Activated naive CD8-positive, alpha-beta T cell (primary cell): Measurements from ENCODE around the gene ERN2.
"Not testable (repeated sequence)": the region's sequence is repeated elsewhere in the genome, so short reads cannot be mapped to it uniquely, and the experiment has no call there.

Source experiments
- H3K27ac Mint-ChIP-seq: one replicate; pipeline ENCODE4 v1.8.0; 2021; ENCODE audit warnings: mixed read lengths
- H3K27me3 Mint-ChIP-seq: one replicate; pipeline ENCODE4 v1.8.0; 2021; ENCODE audit warnings: mixed read lengths
- H3K36me3 Mint-ChIP-seq: one replicate; pipeline ENCODE4 v1.8.0; 2021; ENCODE audit warnings: mixed read lengths
- H3K4me1 Mint-ChIP-seq: one replicate; pipeline ENCODE4 v1.8.0; 2021; ENCODE audit warnings: low read depth, mixed read lengths
- H3K4me3 Mint-ChIP-seq: one replicate; pipeline ENCODE4 v1.8.0; 2021; ENCODE audit warnings: mild to moderate bottlenecking, mixed read lengths
- H3K9me3 Mint-ChIP-seq: one replicate; pipeline ENCODE4 v1.8.0; 2021; ENCODE audit warnings: low read depth, mixed read lengths

ERN2 gene

GRCh38 chr16:23712976-23713375, at the start of gene ERN2:
Gene ERN2 (minus strand): TSS chr16:23713222. CDS start chr16:23713187, 35 bp downstream.
- H3K27ac Mint-ChIP-seq = no peak within 1 kb of the TSS
- H3K4me1 Mint-ChIP-seq = no peaks in the 10 kb centered on the region
- H3K9me3 Mint-ChIP-seq = peaks cover 14% of the 10 kb centered on the region
- peaks cover 2% of the 10 kb centered on the region for H3K36me3 Mint-ChIP-seq
- H3K27me3 Mint-ChIP-seq = peaks cover 33% of the 10 kb centered on the region
- H3K4me3 Mint-ChIP-seq = no peak within 1 kb of the TSS

- H3K27me3 Mint-ChIP-seq = peaks cover 26% of the 10 kb centered on the region
- no peak overlapping the region for H3K4me3 Mint-ChIP-seq
- H3K4me1 Mint-ChIP-seq = no peaks in the 10 kb centered on the region
- H3K9me3 Mint-ChIP-seq = no peaks in the 10 kb centered on the region
- H3K36me3 Mint-ChIP-seq = no peaks in the 10 kb centered on the region
- H3K27ac Mint-ChIP-seq = no peak overlapping the region
Observed at GRCh38 chr16:23757937-23758619, 45.1 kb upstream of the ERN2 start.

GRCh38 chr16:23757116-23757515, 44.1 kb upstream of the ERN2 start:
- H3K4me1 Mint-ChIP-seq = no peaks in the 10 kb centered on the region
- no peaks in the 10 kb centered on the region for H3K36me3 Mint-ChIP-seq
- peaks cover 24% of the 10 kb centered on the region for H3K27me3 Mint-ChIP-seq
- H3K27ac Mint-ChIP-seq = no peak overlapping the region
- H3K4me3 Mint-ChIP-seq = no peak overlapping the region
- H3K9me3 Mint-ChIP-seq = no peaks in the 10 kb centered on the region

GRCh38 chr16:23755484-23755809, 42.4 kb upstream of the ERN2 start:
- Mint-ChIP-seq H3K27ac (no peak overlapping the region), H3K27me3 (peaks cover 24% of the 10 kb centered on the region), H3K4me3 (peak overlapping the region; percentile 6), H3K36me3 (no peaks in the 10 kb centered on the region), H3K4me1 (no peaks in the 10 kb centered on the region), H3K9me3 (no peaks in the 10 kb centered on the region)

- no peaks in the 10 kb centered on the region for H3K4me1 Mint-ChIP-seq
- peak within 1 kb of the TSS; percentile 6 for H3K4me3 Mint-ChIP-seq
- no peak within 1 kb of the TSS for H3K27ac Mint-ChIP-seq
- H3K27me3 Mint-ChIP-seq = peaks cover 22% of the 10 kb centered on the region
- H3K9me3 Mint-ChIP-seq = no peaks in the 10 kb centered on the region
- no peaks in the 10 kb centered on the region for H3K36me3 Mint-ChIP-seq
Observed at GRCh38 chr16:23754594-23755483, 41.8 kb upstream of the ERN2 start, which contains the start of gene CHP2. Gene CHP2 (plus strand): TSS chr16:23755026. CDS start chr16:23755050, 24 bp downstream.

GRCh38 chr16:23753908-23754593, 41.0 kb upstream of the ERN2 start:
- no peak overlapping the region for H3K4me3 Mint-ChIP-seq

GRCh38 chr16:23751053-23751452, 38.0 kb upstream of the ERN2 start:
- H3K4me1 Mint-ChIP-seq, H3K27ac Mint-ChIP-seq, H3K9me3 Mint-ChIP-seq, H3K4me3 Mint-ChIP-seq, H3K36me3 Mint-ChIP-seq: not testable (repeated sequence)
- peaks cover 12% of the 10 kb centered on the region for H3K27me3 Mint-ChIP-seq

More at GRCh38 chr16:23753908-23754593, 41.0 kb upstream of the ERN2 start:
- Mint-ChIP-seq H3K36me3 (no peaks in the 10 kb centered on the region), H3K27me3 (peaks cover 20% of the 10 kb centered on the region), H3K9me3 (no peaks in the 10 kb centered on the region), H3K27ac (no peak overlapping the region), H3K4me1 (no peaks in the 10 kb centered on the region)

GRCh38 chr16:23748630-23749029, 35.6 kb upstream of the ERN2 start:
- Mint-ChIP-seq H3K27ac (no peak overlapping the region), H3K27me3 (peaks cover 17% of the 10 kb centered on the region), H3K4me3 (no peak overlapping the region), H3K4me1 (no peaks in the 10 kb centered on the region), H3K9me3 (peaks cover 14% of the 10 kb centered on the region), H3K36me3 (peaks cover 3% of the 10 kb centered on the region)

GRCh38 chr16:23745263-23745662, 32.2 kb upstream of the ERN2 start:
- Mint-ChIP-seq H3K27ac (no peak overlapping the region), H3K4me3 (no peak overlapping the region), H3K36me3 (peaks cover 3% of the 10 kb centered on the region), H3K4me1 (no peaks in the 10 kb centered on the region), H3K27me3 (peaks cover 13% of the 10 kb centered on the region), H3K9me3 (peaks cover 14% of the 10 kb centered on the region)

GRCh38 chr16:23742766-23743165, 29.7 kb upstream of the ERN2 start:
- Mint-ChIP-seq H3K27ac (no peak overlapping the region), H3K9me3 (peaks cover 14% of the 10 kb centered on the region), H3K36me3 (peaks cover 3% of the 10 kb centered on the region), H3K27me3 (peaks cover 16% of the 10 kb centered on the region), H3K4me1 (no peaks in the 10 kb centered on the region), H3K4me3 (no peak overlapping the region)

- Mint-ChIP-seq H3K27ac (no peak overlapping the region), H3K27me3 (peaks cover 12% of the 10 kb centered on the region), H3K9me3 (peaks cover 10% of the 10 kb centered on the region), H3K36me3 (peaks cover 3% of the 10 kb centered on the region), H3K4me1 (no peaks in the 10 kb centered on the region), H3K4me3 (no peak overlapping the region)
Observed at GRCh38 chr16:23741675-23742303, 28.8 kb upstream of the ERN2 start.

GRCh38 chr16:23739516-23739915, 26.5 kb upstream of the ERN2 start:
- Mint-ChIP-seq H3K36me3 (no peaks in the 10 kb centered on the region), H3K27ac (no peak overlapping the region)

GRCh38 chr16:23737423-23738028, 24.5 kb upstream of the ERN2 start:
- H3K27me3 Mint-ChIP-seq, H3K9me3 Mint-ChIP-seq, H3K4me3 Mint-ChIP-seq, H3K36me3 Mint-ChIP-seq, H3K4me1 Mint-ChIP-seq, H3K27ac Mint-ChIP-seq: not testable (repeated sequence)

More at GRCh38 chr16:23739516-23739915, 26.5 kb upstream of the ERN2 start:
- H3K27me3 Mint-ChIP-seq = peaks cover 3% of the 10 kb centered on the region
- H3K4me1 Mint-ChIP-seq = peaks cover 2% of the 10 kb centered on the region
- H3K9me3 Mint-ChIP-seq = no peaks in the 10 kb centered on the region
- H3K4me3 Mint-ChIP-seq = no peak overlapping the region

- Mint-ChIP-seq H3K4me3 (no peak overlapping the region), H3K4me1 (peaks cover 2% of the 10 kb centered on the region), H3K27ac (no peak overlapping the region), H3K9me3 (no peaks in the 10 kb centered on the region), H3K27me3 (peaks cover 4% of the 10 kb centered on the region), H3K36me3 (no peaks in the 10 kb centered on the region)
Observed at GRCh38 chr16:23734176-23734893, 21.3 kb upstream of the ERN2 start.
